Inferior parietal cortex (tissue), 1 donor: ENCODE data around the gene ZFAND3.

Experiments
- DNase-seq: peaks from one replicate; pipeline ENCODE4 v3.0.0-alpha.2; 2016; ENCODE audit errors: extremely low spot score

The ZFAND3 gene

DNA sequence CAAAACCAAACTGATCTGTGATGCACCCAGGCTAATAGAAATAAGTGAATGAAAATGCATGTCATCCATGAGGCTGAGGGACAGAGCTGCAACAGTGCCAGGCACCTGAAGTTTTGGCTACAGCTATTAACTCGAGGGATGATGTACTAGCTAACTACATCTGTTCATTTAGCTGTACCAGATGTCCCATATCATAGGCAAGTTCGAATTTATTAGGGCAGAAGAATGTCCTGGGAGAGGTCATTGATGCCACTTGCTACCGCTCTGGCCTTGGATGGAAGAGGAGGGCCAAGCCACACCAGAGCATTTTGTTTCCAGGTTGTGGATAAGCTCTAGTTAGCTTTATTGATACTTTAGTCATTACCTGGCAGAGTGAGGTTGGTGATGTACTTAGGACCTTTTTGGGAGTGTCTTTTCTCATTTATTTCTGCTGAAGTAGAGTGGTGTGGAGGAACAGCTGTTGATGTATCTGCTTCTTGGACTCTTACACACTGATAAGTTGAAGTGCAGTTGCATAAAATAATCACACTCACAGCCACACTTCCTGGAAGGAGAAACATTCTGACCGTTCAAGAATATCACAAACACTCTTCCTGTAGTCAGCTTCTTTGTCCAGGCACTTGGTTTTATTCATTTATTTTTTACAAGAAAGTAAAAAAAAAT is 8.2 kb downstream of the ZFAND3 start:
- DNase-seq: no peak

GRCh38 chr6:37830225-37830624 is 10.7 kb downstream of the ZFAND3 start:
- no peak for DNase-seq

DNA sequence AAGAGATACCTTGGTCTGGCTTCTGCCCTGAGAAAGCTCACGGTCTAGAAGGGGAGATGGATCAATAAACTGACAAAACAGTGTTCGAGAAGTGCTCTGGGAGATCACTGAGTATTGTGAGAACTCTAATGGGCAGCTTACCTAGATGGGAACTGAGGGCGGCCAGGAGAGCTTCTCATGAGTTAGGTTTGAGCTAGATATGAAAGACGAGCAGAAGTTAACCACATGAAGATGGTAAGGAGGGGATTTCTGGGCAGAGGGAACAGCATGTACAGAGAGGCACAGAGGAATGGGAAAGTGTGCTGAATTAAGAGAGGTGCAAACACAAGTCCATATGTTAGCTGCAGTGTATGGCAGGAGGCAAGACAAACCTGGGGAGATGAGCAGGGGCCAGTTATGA is 11.9 kb downstream of the ZFAND3 start:
- no peak for DNase-seq

- no peak for DNase-seq
These were observed 16.4 kb downstream of the ZFAND3 start for GRCh38 chr6:37835923-37836322.

GRCh38 chr6:37838219-37838921 is 18.8 kb downstream of the ZFAND3 start:
- DNase-seq: no peak

- no peak for DNase-seq
These were observed 20.8 kb downstream of the ZFAND3 start for GRCh38 chr6:37840143-37840939.

- no peak for DNase-seq
These were observed 21.4 kb downstream of the ZFAND3 start for GRCh38 chr6:37840940-37841300.

DNA sequence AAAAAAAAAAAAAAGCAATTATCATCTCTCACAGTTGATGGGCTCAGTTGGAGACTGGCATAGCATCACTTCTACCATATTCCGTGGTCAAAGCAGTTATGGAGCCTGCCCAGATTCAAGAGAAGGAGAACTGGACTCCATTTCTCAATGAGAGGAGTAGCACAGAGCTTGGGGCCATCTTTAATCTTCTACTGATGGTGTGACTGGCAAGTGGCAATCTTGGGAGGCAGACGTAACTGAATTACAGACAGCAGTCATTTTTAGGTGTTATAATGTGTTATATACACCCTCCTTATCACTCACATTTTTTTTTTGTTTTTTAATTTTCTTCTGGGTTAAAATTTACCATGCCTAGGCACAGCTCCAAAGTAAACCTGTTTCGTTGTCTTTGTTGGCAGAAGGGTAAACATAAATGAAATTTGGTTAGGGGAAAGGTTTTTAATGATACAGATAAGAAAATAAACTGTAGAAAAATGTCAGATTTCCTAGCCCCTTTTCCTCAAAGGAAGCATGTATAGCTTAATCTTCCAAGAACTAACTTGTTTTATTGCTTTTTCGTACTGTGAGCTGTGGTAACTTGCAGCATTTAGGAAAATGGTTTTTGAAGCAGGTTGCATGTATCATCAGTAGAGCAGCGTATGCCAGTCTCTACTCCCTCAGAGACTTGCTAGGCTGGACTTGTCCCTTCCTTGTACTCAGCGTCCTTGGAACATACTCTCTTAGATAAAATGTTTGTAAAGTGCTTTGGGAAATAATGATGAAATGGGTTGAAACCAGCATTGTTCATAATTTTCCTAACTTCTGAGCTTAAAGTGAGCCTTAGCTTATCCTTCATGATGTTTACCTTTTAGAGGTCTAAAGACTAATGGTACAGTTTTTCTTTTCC is 25.7 kb downstream of the ZFAND3 start:
- DNase-seq: no peak

GRCh38 chr6:37845930-37846329 is 26.4 kb downstream of the ZFAND3 start:
- DNase-seq: no peak

DNA sequence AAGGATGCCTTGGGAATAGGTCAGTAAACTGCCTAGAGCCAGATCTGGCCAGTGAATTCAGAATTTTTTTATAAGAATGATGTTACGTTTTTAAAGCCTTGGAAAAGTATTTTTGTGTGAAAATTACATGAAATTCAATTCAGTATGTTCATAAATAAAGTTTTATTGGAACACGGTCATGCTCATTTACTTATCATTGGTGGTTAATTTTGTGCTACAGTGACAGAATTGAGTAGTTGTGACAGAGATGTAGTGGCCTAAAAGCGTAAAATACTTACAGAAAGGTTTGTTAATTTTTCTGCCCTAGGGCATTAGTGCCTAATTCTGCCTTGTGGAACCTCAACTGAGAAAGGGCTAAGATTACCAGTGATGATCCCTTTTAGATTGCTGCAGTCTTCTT is 28.2 kb downstream of the ZFAND3 start:
- no peak for DNase-seq

GRCh38 chr6:37848371-37848770 is 28.8 kb downstream of the ZFAND3 start:
- no peak for DNase-seq

GRCh38 chr6:37850260-37850659 is 30.7 kb downstream of the ZFAND3 start:
- no peak for DNase-seq

- DNase-seq: no peak
These were observed 31.3 kb downstream of the ZFAND3 start for GRCh38 chr6:37850728-37851285.

DNA sequence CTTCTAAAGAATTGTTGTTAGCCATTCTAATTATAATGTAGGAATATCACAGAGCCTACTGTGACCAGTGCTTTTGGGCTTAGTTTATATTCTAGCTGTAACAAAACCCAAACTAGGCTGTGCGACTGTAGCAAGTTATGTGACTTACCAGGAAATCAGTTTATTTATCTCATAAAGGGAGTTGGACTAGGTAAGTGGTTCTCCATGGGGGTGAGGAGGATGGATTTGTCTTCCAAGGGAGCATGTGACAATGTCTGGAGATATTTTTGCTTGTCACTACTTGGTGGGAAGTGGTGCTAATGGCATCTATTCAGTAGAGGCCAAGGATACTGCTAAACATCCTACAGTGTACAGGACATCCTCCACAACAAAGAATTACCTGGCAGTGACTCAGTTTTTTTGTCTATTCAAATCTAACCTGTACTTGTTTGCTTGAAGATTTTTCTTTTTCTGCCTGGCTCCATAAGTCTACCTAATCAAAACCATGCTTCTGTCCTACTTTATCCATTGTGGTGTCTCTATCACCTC is 32.5 kb downstream of the ZFAND3 start:
- DNase-seq: no peak

- DNase-seq: no peak
These were observed 36.8 kb downstream of the ZFAND3 start for GRCh38 chr6:37856285-37856684.

DNA sequence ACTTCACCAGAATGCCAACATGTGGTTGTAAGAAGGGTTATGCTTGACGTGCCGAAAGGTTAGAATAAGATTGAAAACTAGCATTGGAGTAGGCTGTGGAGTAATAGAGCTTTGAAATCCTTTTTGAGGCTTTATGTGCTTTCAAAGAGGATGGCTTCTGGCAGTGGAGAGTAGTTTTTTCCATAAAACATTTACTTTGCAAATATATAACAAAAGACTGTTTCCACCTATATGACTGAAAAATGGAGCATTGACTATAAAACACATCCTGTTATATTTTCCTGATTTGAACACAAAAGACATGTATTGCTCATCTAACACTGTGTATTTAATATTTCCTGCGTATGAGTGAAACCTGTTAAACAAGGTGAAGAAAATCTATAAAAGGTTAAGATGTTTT is 38.8 kb downstream of the ZFAND3 start:
- DNase-seq: no peak

DNA sequence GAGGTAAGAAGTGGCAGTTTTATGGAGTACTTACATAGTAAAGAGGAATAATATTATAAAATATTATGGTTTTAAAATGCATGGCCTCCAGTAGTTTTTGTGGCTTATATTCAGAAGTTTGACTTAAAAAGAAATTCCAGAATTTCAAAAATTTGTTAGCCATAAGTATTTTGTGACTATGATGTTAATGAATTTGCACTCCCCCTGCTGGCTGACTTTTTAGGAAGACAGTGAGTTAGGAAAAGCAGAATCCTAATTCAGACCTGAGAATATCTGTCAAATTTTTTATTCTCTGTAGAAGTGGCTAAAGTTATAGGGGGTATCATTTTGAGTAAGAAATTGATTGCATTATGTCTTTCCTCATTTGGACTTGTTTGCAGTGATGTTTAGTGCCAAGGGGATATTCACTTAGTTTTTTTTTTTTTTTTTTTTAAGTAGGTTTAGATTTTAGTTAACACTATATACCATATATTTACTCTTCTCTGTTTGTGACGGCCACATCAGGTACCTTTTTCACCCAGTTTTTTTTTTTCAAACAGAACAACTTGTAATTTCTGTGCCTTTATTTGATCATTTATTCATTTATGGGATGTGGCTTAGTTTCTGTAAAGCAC is 40.8 kb downstream of the ZFAND3 start:
- peak; percentile 62 for DNase-seq

- DNase-seq: no peak
These were observed 41.9 kb downstream of the ZFAND3 start for GRCh38 chr6:37861452-37861851.

DNA sequence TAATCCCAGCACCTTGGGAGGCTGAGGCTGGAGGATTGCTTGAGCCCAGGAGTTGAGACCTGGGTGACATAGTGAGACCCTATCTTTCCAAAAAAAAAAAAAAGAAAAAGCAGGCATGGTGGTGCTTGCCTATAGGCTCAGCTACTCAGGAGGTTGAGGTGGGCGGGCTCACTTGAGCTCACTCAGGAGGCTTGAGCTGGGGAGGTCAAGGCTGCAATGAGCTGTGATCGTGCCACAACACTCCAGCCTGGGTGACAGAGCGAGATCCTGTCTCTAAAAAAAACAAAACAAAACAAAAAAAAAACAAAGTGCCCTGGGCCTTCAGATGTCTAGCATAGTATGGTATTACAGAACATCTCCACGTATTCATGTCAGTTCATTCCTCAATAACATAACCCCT is 42.9 kb downstream of the ZFAND3 start:
- DNase-seq: no peak

GRCh38 chr6:37862992-37863391 is 43.5 kb downstream of the ZFAND3 start:
- no peak for DNase-seq

- DNase-seq: no peak
These were observed 44.7 kb downstream of the ZFAND3 start for GRCh38 chr6:37864250-37864649.
